ENCODE data around the gene TMEM129.

The TMEM129 gene

DNA sequence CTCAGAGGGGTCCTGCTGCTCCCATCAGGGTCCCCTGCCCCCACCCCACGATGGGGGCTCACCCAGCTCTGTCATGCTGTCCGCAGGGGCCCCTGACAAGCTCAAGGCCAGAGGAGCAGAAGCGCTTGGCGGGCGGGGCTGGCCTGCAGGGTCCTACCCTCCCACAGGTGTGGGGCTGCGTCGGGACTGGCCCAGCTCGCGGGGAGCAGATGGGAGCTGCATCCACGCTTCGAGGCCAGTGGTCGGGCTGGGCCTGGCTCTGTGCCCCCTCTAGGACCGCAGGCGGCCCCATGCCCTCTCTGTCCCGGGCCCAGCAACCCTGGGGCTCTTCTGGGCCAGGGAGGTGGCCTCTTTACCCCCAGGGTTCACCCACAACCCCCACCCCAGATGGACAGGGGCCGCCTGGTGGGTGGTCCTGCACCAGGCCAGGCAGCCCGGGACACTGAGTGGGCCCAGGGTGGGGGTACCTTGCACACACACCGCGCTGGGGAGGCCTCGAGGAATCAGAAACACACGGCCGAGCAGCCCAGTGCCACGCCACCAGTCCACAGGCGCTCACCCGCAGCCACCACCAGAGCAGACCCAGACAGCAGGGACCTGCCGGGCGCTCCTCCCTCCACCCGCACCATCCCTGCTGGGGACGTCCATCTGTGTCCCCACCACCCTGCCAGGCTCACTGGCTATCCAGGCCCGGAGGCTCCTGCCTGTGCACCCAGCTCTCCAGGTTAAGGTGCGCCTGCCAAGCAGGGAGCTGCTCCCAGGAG is 30.2 kb upstream of the TMEM129 start:
- Mint-ChIP-seq H3K4me1 (ENCODE audit: low read depth) (no peaks in the 10 kb centered on the region), H3K36me3 (no peaks in the 10 kb centered on the region), H3K9me3 (ENCODE audit: low read depth) (no peaks in the 10 kb centered on the region), H3K4me3 (no peak overlapping the region), H3K27me3 (no peaks in the 10 kb centered on the region), H3K27ac (no peak overlapping the region)

DNA sequence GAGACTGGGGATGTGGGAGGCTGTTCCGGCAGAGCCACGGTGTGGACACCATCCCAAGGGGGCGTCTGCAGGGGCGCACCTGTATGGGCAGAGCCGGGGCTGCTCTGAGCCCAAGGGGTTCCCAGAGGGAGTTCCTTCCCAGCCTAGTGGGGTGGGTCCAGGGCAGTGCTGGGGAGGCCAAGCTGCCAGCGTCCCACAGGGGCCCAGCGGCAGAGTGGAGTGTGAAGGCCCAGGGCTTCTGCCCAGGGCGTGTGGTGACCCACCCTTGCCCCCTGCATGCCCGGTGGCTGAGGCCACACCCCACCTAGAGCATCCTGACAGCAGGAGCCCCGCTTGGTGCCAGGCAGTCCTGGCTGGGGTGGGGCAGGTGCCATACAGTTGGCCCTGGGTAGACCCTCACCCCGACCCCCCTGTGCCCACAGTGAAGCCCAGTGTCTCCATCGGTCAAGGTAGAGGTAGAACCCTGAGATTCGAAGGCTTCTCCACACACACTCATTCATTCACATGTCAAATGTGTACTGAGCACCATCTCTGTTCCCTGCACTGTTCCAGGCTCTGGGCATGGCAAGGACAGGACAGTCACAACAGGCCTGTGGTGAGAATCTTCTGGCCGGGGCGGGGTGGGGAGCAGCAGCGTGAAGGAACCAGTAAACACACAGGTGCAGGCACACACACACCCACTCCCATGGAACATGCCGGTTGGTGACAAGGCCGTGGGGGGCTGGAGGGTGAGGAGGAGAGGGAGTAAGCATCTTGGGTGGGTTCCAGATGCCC is 29.4 kb upstream of the TMEM129 start:
- no peak overlapping the region for H3K27ac Mint-ChIP-seq
- no peak overlapping the region for H3K4me3 Mint-ChIP-seq
- no peaks in the 10 kb centered on the region for H3K9me3 Mint-ChIP-seq (ENCODE audit: low read depth)
- H3K4me1 Mint-ChIP-seq (ENCODE audit: low read depth), result no peaks in the 10 kb centered on the region
- H3K27me3 Mint-ChIP-seq, result no peaks in the 10 kb centered on the region
- H3K36me3 Mint-ChIP-seq, result no peaks in the 10 kb centered on the region

DNA sequence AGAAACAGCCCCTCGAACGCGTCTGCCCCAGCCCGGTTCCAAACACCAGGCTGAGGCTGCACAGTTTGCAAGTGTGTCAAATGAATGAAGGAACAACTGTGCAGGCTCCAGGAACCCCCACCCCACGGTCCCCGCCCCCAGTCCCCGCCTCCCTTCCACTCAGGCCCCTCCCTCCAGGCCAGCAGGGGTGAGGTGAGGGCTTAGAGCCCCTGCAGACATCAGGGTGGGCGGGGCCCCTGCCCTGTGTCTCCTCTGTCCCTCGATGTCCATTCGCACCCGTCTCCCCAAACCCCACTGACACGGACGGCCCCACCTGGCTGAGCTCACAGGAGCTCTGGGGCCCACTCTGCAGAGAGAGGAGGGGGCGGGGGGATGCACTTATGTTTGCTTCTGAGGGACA is 28.7 kb upstream of the TMEM129 start:
- H3K4me3 Mint-ChIP-seq, result no peak overlapping the region
- no peaks in the 10 kb centered on the region for H3K9me3 Mint-ChIP-seq (ENCODE audit: low read depth)
- H3K27me3 Mint-ChIP-seq, result no peaks in the 10 kb centered on the region
- H3K4me1 Mint-ChIP-seq (ENCODE audit: low read depth), result no peaks in the 10 kb centered on the region
- H3K36me3 Mint-ChIP-seq, result no peaks in the 10 kb centered on the region
- no peak overlapping the region for H3K27ac Mint-ChIP-seq

DNA sequence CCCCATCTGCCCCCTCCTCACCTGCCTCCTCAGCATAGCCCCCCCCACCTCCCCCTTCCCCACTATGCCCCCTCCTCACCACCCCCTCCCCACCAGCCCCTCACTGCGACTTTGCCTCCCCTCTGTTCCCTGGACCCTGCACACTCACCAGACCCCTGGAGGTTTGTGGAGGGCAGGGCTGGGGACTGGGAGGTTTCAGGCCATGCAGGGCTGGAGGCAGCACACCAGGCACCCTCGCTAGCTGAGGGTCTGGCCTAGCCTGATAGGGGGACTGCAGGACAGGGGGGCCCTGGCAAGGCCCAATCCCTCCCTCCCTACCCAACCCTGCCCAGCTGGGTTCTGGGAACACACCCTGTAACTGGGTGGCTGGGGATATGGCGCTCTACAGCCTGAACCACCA is 28.2 kb upstream of the TMEM129 start:
- no peaks in the 10 kb centered on the region for H3K36me3 Mint-ChIP-seq

GRCh38 chr4:1748465-1748995 is 27.4 kb upstream of the TMEM129 start:
- no peaks in the 10 kb centered on the region for H3K36me3 Mint-ChIP-seq
- no peaks in the 10 kb centered on the region for H3K27me3 Mint-ChIP-seq
- H3K9me3 Mint-ChIP-seq (ENCODE audit: low read depth), result no peaks in the 10 kb centered on the region
- no peak overlapping the region for H3K27ac Mint-ChIP-seq
- no peak overlapping the region for H3K4me3 Mint-ChIP-seq
- H3K4me1 Mint-ChIP-seq (ENCODE audit: low read depth), result no peaks in the 10 kb centered on the region

More for the DNA sequence above, 28.2 kb upstream of the TMEM129 start:
- H3K4me3 Mint-ChIP-seq, result no peak overlapping the region
- H3K4me1 Mint-ChIP-seq (ENCODE audit: low read depth), result no peaks in the 10 kb centered on the region
- no peaks in the 10 kb centered on the region for H3K9me3 Mint-ChIP-seq (ENCODE audit: low read depth)
- H3K27me3 Mint-ChIP-seq, result no peaks in the 10 kb centered on the region
- no peak overlapping the region for H3K27ac Mint-ChIP-seq

GRCh38 chr4:1747603-1747967 is 26.5 kb upstream of the TMEM129 start:
- Mint-ChIP-seq H3K27ac (no peak overlapping the region), H3K27me3 (no peaks in the 10 kb centered on the region), H3K4me1 (ENCODE audit: low read depth) (no peaks in the 10 kb centered on the region), H3K4me3 (no peak overlapping the region), H3K9me3 (ENCODE audit: low read depth) (no peaks in the 10 kb centered on the region), H3K36me3 (no peaks in the 10 kb centered on the region)

DNA sequence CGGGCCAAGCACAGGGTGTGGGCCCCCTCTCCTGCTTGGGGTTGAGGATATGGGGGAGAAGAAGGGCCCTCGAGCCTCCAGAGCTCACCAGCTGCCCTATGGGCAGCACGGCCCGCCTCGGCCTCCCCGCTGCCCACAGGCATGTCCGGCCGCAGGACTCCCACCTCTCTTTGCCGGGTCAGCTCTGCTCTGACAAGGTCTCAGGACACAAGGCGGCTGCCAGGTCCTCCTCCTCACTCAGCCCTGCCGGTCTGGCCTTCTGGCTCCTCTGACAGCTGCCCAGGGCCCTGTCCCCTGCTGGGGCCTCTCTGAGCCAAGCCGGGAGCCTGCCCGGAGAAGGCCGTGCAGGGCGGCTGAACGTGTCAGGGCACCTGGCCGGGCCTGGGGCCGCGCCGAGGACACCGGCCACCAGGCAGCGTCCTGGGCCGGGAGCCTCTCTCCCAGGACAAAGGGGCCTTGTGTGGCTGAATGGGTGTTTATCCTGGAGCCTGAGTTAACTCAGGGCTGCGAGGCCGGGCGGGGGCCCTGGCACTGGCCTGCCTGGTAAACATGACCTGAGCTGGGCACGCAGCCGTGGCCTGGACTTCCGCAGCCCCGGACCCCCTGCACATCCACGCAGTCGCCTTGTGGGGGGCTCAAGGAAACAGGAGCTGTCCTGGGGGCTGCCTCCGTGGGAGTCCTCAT is 25.9 kb upstream of the TMEM129 start:
- H3K4me1 Mint-ChIP-seq (ENCODE audit: low read depth), result no peaks in the 10 kb centered on the region
- H3K4me3 Mint-ChIP-seq, result no peak overlapping the region
- H3K9me3 Mint-ChIP-seq (ENCODE audit: low read depth), result no peaks in the 10 kb centered on the region
- H3K27me3 Mint-ChIP-seq, result no peaks in the 10 kb centered on the region
- no peaks in the 10 kb centered on the region for H3K36me3 Mint-ChIP-seq
- H3K27ac Mint-ChIP-seq, result no peak overlapping the region

DNA sequence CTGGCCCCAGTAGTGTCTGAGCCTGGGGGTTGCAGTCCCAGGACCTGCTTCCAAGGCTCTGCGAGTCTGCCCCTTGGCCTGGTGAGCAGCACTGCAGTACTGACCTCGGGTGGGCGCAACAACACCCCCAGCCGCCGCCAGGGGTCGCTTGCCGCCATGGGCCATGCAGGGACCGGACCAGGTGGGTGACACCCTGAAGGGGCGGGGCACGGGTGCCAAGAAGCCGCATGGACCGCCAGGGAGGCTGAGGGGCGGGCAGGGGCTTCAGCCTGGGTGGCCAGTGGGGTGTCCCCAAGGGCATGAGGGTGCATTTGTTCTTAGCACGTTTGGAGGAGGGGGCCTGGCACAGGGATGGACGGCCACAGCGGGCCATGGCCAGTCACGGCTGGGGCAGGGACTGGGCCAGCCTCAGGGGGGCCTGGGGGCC is 25.2 kb upstream of the TMEM129 start:
- Mint-ChIP-seq H3K4me3 (no peak overlapping the region), H3K27me3 (no peaks in the 10 kb centered on the region), H3K9me3 (ENCODE audit: low read depth) (no peaks in the 10 kb centered on the region), H3K27ac (no peak overlapping the region), H3K36me3 (no peaks in the 10 kb centered on the region), H3K4me1 (ENCODE audit: low read depth) (no peaks in the 10 kb centered on the region)

GRCh38 chr4:1745697-1746096 is 24.6 kb upstream of the TMEM129 start:
- no peaks in the 10 kb centered on the region for H3K4me1 Mint-ChIP-seq (ENCODE audit: low read depth)
- H3K36me3 Mint-ChIP-seq, result no peaks in the 10 kb centered on the region
- H3K9me3 Mint-ChIP-seq (ENCODE audit: low read depth), result no peaks in the 10 kb centered on the region
- no peak overlapping the region for H3K27ac Mint-ChIP-seq
- no peak overlapping the region for H3K4me3 Mint-ChIP-seq
- no peaks in the 10 kb centered on the region for H3K27me3 Mint-ChIP-seq

GRCh38 chr4:1745165-1745564 is 24.0 kb upstream of the TMEM129 start:
- no peaks in the 10 kb centered on the region for H3K9me3 Mint-ChIP-seq (ENCODE audit: low read depth)
- H3K36me3 Mint-ChIP-seq, result no peaks in the 10 kb centered on the region
- no peaks in the 10 kb centered on the region for H3K27me3 Mint-ChIP-seq
- H3K4me1 Mint-ChIP-seq (ENCODE audit: low read depth), result no peaks in the 10 kb centered on the region
- H3K4me3 Mint-ChIP-seq, result no peak overlapping the region
- no peak overlapping the region for H3K27ac Mint-ChIP-seq

GRCh38 chr4:1744552-1744951 is 23.4 kb upstream of the TMEM129 start:
- no peaks in the 10 kb centered on the region for H3K9me3 Mint-ChIP-seq (ENCODE audit: low read depth)
- no peaks in the 10 kb centered on the region for H3K27me3 Mint-ChIP-seq
- H3K4me3 Mint-ChIP-seq, result no peak overlapping the region
- H3K36me3 Mint-ChIP-seq, result no peaks in the 10 kb centered on the region
- no peaks in the 10 kb centered on the region for H3K4me1 Mint-ChIP-seq (ENCODE audit: low read depth)
- no peak overlapping the region for H3K27ac Mint-ChIP-seq

DNA sequence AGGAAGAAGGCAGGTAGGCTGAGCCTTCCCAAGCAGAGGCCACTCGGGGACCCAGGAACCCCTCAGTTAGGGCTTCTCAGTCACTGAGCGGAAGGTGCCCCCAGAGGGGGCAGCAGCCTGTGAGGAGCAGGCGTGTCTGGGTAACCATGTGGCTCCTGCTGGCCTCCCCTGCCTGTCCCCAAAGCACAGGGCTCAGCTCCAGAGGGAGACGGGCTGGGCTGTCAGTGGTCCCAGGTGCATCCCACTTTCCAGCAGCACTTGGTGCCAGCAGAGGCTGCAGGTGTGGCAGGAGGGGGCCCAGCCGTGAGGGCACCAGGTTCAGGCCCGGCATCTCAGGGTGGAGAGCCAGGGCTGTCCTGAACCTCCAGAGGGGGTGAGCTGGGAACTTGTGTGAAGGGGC is 22.9 kb upstream of the TMEM129 start:
- no peaks in the 10 kb centered on the region for H3K36me3 Mint-ChIP-seq

DNA sequence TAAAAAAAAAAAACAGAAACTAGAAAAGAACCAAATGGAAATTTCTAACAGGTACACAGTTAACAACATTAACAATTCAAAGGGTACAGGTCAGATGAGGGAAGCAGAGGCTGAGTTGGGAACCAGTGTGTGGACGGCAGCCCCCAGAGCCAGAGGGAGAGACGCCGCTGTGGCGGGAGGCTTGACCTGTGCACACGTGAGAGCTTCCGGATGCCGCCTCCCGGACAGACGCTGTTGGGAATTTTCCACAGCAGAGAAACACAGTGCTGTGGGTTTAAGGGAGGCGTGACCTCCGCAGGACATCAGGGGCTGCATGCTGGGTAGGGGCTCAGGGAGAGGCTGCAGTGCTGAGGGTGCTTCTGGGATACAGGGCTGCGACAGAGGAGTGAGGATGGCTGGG is 22.4 kb upstream of the TMEM129 start:
- no peaks in the 10 kb centered on the region for H3K9me3 Mint-ChIP-seq (ENCODE audit: low read depth)
- H3K4me1 Mint-ChIP-seq (ENCODE audit: low read depth), result no peaks in the 10 kb centered on the region
- H3K27ac Mint-ChIP-seq, result no peak overlapping the region
- H3K27me3 Mint-ChIP-seq, result no peaks in the 10 kb centered on the region
- H3K36me3 Mint-ChIP-seq, result peaks cover 3% of the 10 kb centered on the region
- no peak overlapping the region for H3K4me3 Mint-ChIP-seq

More for the DNA sequence above, 22.9 kb upstream of the TMEM129 start:
- Mint-ChIP-seq H3K4me1 (ENCODE audit: low read depth) (no peaks in the 10 kb centered on the region), H3K27ac (no peak overlapping the region), H3K9me3 (ENCODE audit: low read depth) (no peaks in the 10 kb centered on the region), H3K27me3 (no peaks in the 10 kb centered on the region), H3K4me3 (no peak overlapping the region)

DNA sequence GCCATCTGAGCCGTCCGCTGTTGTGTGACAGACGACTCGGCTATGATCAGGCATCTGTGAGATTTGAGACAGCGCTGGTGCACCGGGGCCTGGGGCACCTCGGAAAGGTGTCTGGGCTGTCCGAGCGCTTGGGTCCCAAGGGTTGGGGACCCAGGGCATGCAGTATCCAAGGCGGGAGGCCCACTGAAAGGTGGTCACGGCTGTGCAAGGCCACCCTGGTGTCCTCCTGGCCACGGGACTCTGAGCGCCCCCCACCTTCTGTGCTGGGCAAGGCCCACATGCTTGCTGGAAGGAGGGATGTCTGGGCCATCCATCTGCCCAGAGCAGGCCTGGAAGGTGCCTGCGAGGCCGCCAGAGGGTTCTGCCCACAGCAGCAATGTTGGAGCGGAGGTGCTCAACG is 20.1 kb upstream of the TMEM129 start:
- Mint-ChIP-seq H3K4me1 (ENCODE audit: low read depth) (no peaks in the 10 kb centered on the region), H3K9me3 (ENCODE audit: low read depth) (no peaks in the 10 kb centered on the region), H3K27ac (no peak overlapping the region), H3K27me3 (no peaks in the 10 kb centered on the region), H3K4me3 (no peak overlapping the region), H3K36me3 (peaks cover 9% of the 10 kb centered on the region)

- no peaks in the 10 kb centered on the region for H3K27me3 Mint-ChIP-seq
- no peaks in the 10 kb centered on the region for H3K4me1 Mint-ChIP-seq (ENCODE audit: low read depth)
- no peaks in the 10 kb centered on the region for H3K9me3 Mint-ChIP-seq (ENCODE audit: low read depth)
- peaks cover 9% of the 10 kb centered on the region for H3K36me3 Mint-ChIP-seq
- H3K27ac Mint-ChIP-seq, result no peak overlapping the region
- H3K4me3 Mint-ChIP-seq, result no peak overlapping the region
Observed at GRCh38 chr4:1740021-1740545, 19.0 kb upstream of the TMEM129 start.

Measured in activated naive CD8-positive, alpha-beta T cell (primary cell).